ENCODE results near the gene KCNN3. TPM values are rescaled to one million over a fixed set of nuclear protein-coding genes. Genes with fewer than 3 reads are reported as not detected.

Gene KCNN3
- total RNA-seq, 2 experiments from 2014 or later, result 0.25 to 0.26 TPM

DNA sequence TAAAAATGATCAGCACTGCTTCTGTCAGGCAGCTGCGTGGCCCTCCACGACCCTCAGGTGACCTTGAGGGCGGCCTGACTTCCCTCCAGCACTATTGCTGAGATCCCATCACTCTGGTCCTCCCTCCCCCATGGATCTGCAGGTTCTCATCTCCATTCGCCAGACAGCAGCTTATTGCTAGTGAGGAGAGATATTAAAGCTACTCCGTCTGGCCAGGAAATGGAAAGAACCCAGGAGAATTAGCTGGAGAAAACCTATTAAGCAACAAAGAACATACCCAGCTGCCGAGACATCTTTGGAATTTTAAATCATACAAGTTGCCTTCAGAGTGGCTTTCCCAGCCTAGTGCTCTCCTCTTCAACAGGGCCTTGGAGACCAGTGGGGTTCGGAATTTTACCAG, 25.7 kb upstream of the KCNN3 start:
- CTCF ChIA-PET, result interaction anchor here (1.2 kb wide), 1 partner anchor 18 kb away, joined by 5 read pairs; no protein-coding TSS in a partner anchor
- Mint-ChIP-seq H3K27ac (no peak overlapping the region), H3K9me3 (no peaks in the 10 kb centered on the region), H3K27me3 (ENCODE audit: low read depth) (no peaks in the 10 kb centered on the region), H3K4me1 (ENCODE audit: low read depth) (no peaks in the 10 kb centered on the region), H3K36me3 (ENCODE audit: low read depth) (no peaks in the 10 kb centered on the region), H3K4me3 (no peak overlapping the region)
- intact Hi-C loops (cut with micrococcal nuclease), result no loop called here
- DNase-seq, result no peak

DNA sequence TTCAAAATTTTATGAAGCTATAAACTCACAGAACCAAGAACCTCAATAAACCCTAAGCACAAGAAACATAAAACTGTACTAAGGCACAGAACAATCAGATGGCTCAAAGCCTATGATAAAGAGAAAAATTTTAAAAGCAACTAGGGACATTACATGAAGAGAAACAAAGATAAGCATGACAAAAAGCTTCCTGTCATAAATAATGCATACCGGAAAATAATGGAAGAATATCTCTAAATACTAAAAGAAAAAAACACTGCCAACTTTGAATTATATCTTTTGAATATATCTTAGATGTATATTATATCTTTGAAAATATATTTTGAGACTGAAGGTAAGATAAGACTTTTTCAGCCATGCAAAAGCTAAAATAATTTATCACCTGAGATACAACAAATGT, 21.4 kb upstream of the KCNN3 start:
- DNase-seq, result no peak
- Mint-ChIP-seq H3K27ac (no peak overlapping the region), H3K4me1 (ENCODE audit: low read depth) (peaks cover 3% of the 10 kb centered on the region), H3K9me3 (no peaks in the 10 kb centered on the region), H3K27me3 (ENCODE audit: low read depth) (no peaks in the 10 kb centered on the region), H3K36me3 (ENCODE audit: low read depth) (no peaks in the 10 kb centered on the region), H3K4me3 (no peak overlapping the region)
- CTCF ChIA-PET, result interaction anchor here (0.7 to 1.8 kb wide), 3 partner anchors 13 to 222 kb away, joined by 4 to 6 read pairs (median 4); no protein-coding TSS in a partner anchor
- intact Hi-C loops (cut with micrococcal nuclease), result no loop called here

DNA sequence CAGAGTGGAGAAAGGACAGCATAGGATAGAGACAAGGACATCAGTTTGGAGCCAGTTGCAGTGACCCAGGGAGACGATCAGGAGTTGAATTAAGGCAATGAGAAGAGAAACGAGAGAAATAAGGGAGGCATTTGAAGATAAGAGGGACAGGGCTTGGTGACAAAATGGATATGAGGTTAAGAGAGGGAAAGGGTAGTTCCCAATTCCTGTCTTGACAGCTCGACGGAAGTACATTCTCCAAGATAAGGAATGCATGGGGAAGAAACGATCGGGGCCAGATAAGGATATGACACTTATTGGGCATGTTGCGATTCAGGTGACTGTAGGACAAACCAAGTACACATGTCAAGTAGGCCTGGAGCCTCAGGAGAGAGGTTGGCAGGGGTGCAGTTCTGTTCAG, 18.7 kb upstream of the KCNN3 start:
- Mint-ChIP-seq H3K4me1 (ENCODE audit: low read depth) (peaks cover 9% of the 10 kb centered on the region), H3K27me3 (ENCODE audit: low read depth) (no peaks in the 10 kb centered on the region), H3K4me3 (no peak overlapping the region), H3K27ac (no peak overlapping the region), H3K9me3 (no peaks in the 10 kb centered on the region), H3K36me3 (ENCODE audit: low read depth) (no peaks in the 10 kb centered on the region)
- no peak for DNase-seq
- intact Hi-C loops (cut with micrococcal nuclease), result no loop called here
- CTCF ChIA-PET, result interaction anchor here (1.3 kb wide), 1 partner anchor 10 kb away, joined by 4 read pairs; no protein-coding TSS in a partner anchor

DNA sequence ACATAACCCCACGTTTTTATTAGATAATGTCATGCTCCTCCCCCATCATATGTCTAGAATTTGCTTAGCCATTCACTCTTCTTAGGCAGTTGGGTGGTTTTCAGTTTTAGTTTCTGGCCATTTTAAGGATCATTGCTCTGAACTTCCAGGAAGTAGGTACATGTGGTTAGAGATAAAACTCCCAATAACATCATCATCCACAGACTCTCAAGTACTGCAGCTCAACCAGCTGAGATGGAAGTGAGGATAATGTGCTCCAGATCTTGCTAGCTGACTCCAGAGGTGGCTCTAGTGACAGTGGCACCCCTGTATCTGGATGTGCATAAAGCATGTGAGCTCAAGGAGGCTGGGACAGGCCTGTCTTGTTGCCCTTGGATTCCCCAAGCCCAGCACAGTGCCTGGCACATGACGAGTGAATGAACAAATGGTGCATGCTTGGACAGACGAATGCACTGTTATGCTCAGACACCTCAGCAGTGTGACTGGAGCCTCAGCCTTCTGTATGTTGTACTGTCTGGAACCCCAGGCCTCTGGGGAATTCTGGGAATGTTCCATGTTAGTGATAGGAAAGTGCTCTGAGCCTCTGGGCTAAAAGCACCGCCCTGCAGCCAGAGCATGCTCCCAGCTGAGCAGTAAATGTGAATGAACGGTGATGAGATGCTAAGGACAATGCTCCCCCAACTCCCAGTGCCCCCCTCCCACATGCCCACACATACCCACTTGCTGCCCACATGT, 16.4 kb upstream of the KCNN3 start:
- intact Hi-C loops (cut with micrococcal nuclease), result no loop called here
- Mint-ChIP-seq H3K27ac (no peak overlapping the region), H3K36me3 (ENCODE audit: low read depth) (no peaks in the 10 kb centered on the region)

DNA sequence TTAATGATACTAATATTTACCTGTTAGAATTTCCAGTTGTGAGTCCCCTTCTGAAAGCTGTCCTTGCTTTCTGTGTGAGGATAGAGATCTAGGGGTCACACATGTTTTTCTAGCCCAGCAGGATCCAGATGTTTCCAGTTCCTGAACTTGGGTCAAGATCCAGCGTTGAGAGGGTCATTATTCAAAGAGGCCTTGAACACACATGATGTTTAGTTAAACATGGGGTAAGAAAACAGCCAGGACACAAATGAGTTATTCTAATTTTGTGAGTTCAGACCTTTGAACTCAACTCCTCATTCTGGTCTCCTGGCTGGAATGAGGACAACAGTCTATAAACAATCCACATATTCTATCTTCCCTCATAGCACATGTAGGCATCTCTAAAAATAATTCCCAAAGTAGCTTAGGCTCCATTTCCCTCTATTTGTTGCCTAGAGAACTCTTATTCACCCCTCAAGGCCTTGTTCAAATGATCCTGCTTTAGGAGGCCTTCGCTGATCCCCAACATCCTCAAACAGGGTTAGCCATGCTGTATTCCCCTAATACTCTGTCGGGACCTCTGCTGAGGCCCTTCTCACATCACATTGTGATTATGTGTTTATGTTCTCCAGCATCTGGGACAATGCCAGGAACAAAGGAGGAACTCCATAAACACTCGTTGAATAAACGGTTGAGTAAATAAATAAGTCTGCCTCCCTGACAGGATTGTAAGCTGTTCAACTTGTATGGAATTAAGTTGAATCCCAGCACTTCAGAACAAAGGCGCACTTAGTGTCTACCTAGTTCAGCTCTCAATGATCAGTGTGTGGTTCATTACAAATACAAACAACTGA, 15.0 kb upstream of the KCNN3 start:
- Mint-ChIP-seq H3K27ac (no peak overlapping the region), H3K27me3 (ENCODE audit: low read depth) (no peaks in the 10 kb centered on the region), H3K36me3 (ENCODE audit: low read depth) (no peaks in the 10 kb centered on the region), H3K4me1 (ENCODE audit: low read depth) (peaks cover 9% of the 10 kb centered on the region), H3K4me3 (no peak overlapping the region), H3K9me3 (no peaks in the 10 kb centered on the region)
- no peak for DNase-seq
- intact Hi-C loops (cut with micrococcal nuclease), result no loop called here
- CTCF ChIA-PET, result interaction anchor here (0.6 to 1.5 kb wide), 3 partner anchors 11 to 536 kb away, joined by 3 to 4 read pairs (median 3); no protein-coding TSS in a partner anchor

More for the DNA sequence above, 16.4 kb upstream of the KCNN3 start:
- CTCF ChIA-PET, result interaction anchor here (0.5 to 1.0 kb wide), 4 partner anchors 186 to 218 kb away, joined by 3 read pairs; no protein-coding TSS in a partner anchor
- H3K27me3 Mint-ChIP-seq (ENCODE audit: low read depth), result no peaks in the 10 kb centered on the region
- no peak overlapping the region for H3K4me3 Mint-ChIP-seq
- peaks cover 9% of the 10 kb centered on the region for H3K4me1 Mint-ChIP-seq (ENCODE audit: low read depth)
- H3K9me3 Mint-ChIP-seq, result no peaks in the 10 kb centered on the region
- no peak for DNase-seq

DNA sequence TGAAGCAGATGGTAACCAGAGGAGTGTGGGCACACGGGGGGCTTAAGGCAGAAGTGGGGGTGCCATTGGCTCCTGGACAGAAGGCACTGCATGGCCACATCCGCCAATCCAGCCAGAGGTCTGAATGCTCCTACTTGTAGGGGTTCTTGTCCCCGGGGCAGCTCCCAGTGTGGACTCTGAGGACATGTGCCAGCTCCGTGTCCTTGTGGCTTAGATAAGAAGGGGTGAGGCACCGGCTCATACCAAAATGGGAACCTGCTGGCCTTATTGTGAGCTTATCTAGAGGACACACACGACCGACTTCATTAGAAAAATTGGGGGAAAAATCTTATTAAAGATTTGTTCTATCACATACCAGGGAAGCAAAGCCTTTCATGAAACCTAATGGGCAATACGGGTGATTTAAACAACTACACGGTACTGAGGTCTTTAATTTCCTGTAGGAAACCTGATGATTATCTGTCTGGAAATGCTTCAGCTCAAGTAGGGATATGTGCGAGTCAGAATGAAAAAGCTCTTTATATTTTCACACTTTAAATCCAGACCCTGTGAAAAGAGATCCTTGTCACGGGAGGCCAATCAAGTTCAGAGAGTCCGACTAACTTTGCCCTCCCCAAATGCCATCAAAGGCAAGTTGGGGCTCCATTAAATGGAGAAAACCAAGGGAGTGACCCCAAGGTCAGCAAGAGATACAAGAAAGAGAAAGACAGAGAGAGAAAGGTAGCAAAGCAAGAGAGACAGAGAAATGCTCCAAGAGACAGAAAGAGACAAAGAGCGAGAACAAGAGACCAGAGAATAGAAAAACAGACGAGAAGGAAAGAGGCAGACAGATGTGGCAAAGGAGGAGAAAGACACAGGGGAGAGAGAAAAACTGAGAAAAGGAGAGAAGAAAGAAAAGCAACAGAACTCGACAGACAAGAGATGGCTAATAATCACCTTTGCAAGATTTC, 14.1 kb upstream of the KCNN3 start:
- DNase-seq, result no peak
- Mint-ChIP-seq H3K27ac (no peak overlapping the region), H3K4me3 (no peak overlapping the region), H3K9me3 (no peaks in the 10 kb centered on the region), H3K4me1 (ENCODE audit: low read depth) (peaks cover 9% of the 10 kb centered on the region), H3K36me3 (ENCODE audit: low read depth) (no peaks in the 10 kb centered on the region), H3K27me3 (ENCODE audit: low read depth) (no peaks in the 10 kb centered on the region)
- CTCF ChIA-PET, result interaction anchor here (0.6 to 1.5 kb wide), 4 partner anchors 10 to 215 kb away, joined by 3 to 6 read pairs (median 4); no protein-coding TSS in a partner anchor
- intact Hi-C loops (cut with micrococcal nuclease), result no loop called here

DNA sequence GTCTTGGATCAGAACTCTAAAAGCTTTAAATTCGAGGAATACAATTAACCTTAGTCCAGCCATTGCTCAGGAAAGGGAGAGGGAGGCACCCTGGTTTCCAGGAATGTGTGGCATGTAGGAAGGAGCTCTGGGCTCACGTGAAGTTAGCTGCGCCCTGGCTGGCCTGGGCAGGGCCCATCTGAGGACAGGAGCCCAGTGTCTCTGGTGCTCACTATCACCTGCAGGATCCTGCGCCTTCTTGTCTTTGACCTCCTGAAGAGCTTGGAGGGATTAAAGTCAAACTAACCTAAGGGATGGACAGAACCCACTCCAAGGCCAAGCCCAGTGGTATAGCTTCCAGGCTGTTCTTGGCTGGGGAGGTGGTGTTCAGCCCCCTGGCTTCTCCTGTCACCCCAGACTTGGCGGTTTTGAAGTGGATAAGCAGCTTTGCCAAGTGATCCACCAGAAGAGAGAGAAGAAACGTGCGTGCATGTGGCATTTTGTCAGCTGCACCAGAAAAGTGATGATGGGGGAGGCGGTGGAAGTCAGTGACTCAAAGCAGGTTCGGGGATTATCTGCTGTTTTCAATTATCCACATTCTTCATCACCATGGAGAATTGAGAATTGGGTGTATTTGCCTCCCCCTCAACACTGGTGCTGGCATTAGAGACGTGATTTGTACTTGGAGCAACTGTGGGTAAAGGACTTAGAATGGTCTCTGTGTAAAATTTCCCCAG, 11.9 kb upstream of the KCNN3 start:
- no peak for DNase-seq
- no peaks in the 10 kb centered on the region for H3K27me3 Mint-ChIP-seq (ENCODE audit: low read depth)
- intact Hi-C loops (cut with micrococcal nuclease), result no loop called here
- peaks cover 12% of the 10 kb centered on the region for H3K4me1 Mint-ChIP-seq (ENCODE audit: low read depth)
- no peak overlapping the region for H3K27ac Mint-ChIP-seq
- H3K36me3 Mint-ChIP-seq (ENCODE audit: low read depth), result no peaks in the 10 kb centered on the region
- H3K9me3 Mint-ChIP-seq, result no peaks in the 10 kb centered on the region
- no peak overlapping the region for H3K4me3 Mint-ChIP-seq
- CTCF ChIA-PET, result interaction anchor here (0.7 to 2.5 kb wide), 6 partner anchors 30 to 287 kb away, joined by 3 to 9 read pairs (median 3); no protein-coding TSS in a partner anchor

DNA sequence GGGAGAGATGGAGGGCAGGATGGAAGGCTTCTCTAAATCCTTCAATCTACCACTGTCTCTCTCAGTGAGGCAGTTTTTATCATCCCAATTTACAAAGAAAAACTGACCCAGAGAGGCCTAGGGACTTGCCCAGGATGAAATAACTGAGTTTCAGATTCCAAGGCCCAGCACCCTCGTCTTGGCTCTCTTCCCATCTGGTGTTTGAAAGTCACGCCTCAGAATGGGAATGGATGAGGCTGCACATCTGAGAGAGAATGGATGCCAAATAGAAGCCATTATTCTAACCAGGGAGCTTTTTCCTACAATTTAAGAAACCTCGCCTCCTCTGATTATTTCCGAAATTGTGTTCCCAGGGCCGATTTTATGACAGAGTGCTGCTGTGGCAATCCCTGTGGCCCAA, 10.6 kb upstream of the KCNN3 start:
- H3K27me3 Mint-ChIP-seq (ENCODE audit: low read depth), result no peaks in the 10 kb centered on the region
- peaks cover 3% of the 10 kb centered on the region for H3K4me1 Mint-ChIP-seq (ENCODE audit: low read depth)
- no peaks in the 10 kb centered on the region for H3K36me3 Mint-ChIP-seq (ENCODE audit: low read depth)
- H3K9me3 Mint-ChIP-seq, result no peaks in the 10 kb centered on the region
- H3K4me3 Mint-ChIP-seq, result no peak overlapping the region
- DNase-seq, result no peak
- H3K27ac Mint-ChIP-seq, result no peak overlapping the region
- CTCF ChIA-PET, result interaction anchor here (2.5 kb wide), 1 partner anchor 211 kb away, joined by 9 read pairs; no protein-coding TSS in a partner anchor
- intact Hi-C loops (cut with micrococcal nuclease), result no loop called here

DNA sequence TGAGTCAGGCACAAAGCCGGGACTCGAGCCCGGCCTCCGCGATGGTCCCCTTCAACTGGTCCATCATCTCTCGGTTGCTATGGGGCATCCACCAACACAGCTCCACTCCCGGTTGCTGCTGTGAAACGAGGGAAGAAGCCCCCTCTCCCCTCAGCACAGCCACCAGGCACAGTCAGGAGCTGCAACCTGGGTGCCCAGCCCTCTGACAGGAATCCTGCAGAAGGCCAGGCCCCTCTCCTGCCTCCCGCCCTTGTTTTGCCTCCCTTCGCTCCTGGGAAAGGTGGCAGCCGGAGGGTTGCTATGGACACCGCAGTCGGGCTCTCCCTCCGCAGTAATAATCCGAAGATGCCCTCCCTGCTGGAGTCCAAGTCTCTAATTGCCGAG, 8.9 kb upstream of the KCNN3 start:
- Mint-ChIP-seq H3K36me3 (ENCODE audit: low read depth) (no peaks in the 10 kb centered on the region), H3K4me1 (ENCODE audit: low read depth) (peaks cover 8% of the 10 kb centered on the region), H3K27ac (no peak overlapping the region), H3K4me3 (no peak overlapping the region), H3K27me3 (ENCODE audit: low read depth) (no peaks in the 10 kb centered on the region), H3K9me3 (no peaks in the 10 kb centered on the region)
- no peak for DNase-seq
- intact Hi-C loops (cut with micrococcal nuclease), result loop anchor here (5.0 kb wide), 1 partner anchor 397 kb away; no protein-coding TSS in a partner anchor
- CTCF ChIA-PET, result interaction anchor here (1.0 to 2.7 kb wide), 19 partner anchors 9 to 354 kb away, joined by 3 to 19 read pairs (median 4); partner anchors contain the start of gene KCNN3

DNA sequence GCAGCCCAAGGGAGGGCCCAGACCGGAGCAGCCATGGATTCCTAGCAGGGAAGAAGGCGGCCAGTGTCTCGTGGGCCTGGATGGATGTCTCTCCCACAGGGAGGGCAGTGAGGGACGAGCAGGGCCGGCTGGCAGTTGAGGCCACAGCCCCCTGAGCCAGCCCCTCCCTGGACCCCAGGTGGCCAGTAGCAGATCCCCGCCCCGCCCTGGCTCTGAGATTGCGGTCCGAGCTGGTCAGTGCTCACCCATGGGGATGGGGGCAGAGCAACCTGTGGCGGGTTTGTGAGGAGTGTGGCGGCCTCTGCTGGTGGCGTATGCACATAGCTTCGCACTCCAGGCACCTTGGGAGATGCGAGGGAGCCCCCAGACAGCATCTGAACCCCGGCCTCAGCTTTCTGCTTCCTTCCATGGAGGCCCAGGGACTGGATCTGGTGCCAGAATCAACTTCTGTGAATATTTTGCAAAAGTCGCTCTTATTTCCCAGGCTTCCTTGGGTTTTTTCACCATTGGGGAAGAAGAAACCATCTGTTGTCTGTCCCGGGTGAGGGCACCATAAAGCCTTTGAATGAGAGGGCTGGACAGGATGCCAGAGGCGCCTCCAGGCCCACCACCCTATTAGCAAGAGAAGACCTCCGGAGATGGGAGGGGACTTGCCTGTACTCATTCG, 8.4 kb upstream of the KCNN3 start:
- Mint-ChIP-seq H3K27ac (no peak overlapping the region), H3K4me3 (no peak overlapping the region), H3K9me3 (no peaks in the 10 kb centered on the region), H3K27me3 (ENCODE audit: low read depth) (no peaks in the 10 kb centered on the region), H3K4me1 (ENCODE audit: low read depth) (peaks cover 10% of the 10 kb centered on the region), H3K36me3 (ENCODE audit: low read depth) (no peaks in the 10 kb centered on the region)
- intact Hi-C loops (cut with micrococcal nuclease), result loop anchor here (1.0 to 5.0 kb wide), 5 partner anchors 106 to 396 kb away; no protein-coding TSS in a partner anchor
- CTCF ChIA-PET, result interaction anchor here (0.5 to 2.7 kb wide), 22 partner anchors 8 to 451 kb away, joined by 3 to 19 read pairs (median 4); partner anchors contain the start of gene KCNN3
- peak; percentile 84 for DNase-seq

Measured in activated naive CD4-positive, alpha-beta T cell treated with anti-CD3 and anti-CD28 coated beads for 36 hours (primary cell).